Measurements from ENCODE around the gene DCUN1D5.

Gene DCUN1D5

GRCh38 chr11:103091801-103092524, at the start of gene DCUN1D5:
Gene DCUN1D5 (minus strand): TSS chr11:103092160. CDS start chr11:103091872, 288 bp downstream.
- DNase-seq: peak; percentile 41

- DNase-seq: no peak
Observed at GRCh38 chr11:103125462-103125861, 33.5 kb upstream of the DCUN1D5 start.

- no peak for DNase-seq
Observed at GRCh38 chr11:103114836-103115235, 22.9 kb upstream of the DCUN1D5 start.

GRCh38 chr11:103112364-103112763, 20.4 kb upstream of the DCUN1D5 start:
- DNase-seq: no peak

- no peak for DNase-seq
Observed at GRCh38 chr11:103111400-103111799, 19.4 kb upstream of the DCUN1D5 start.

- DNase-seq: no peak
Observed at GRCh38 chr11:103110391-103110790, 18.4 kb upstream of the DCUN1D5 start.

- no peak for DNase-seq
Observed at GRCh38 chr11:103109818-103110388, 17.9 kb upstream of the DCUN1D5 start.

- DNase-seq: no peak
Observed at GRCh38 chr11:103108933-103109817, 17.2 kb upstream of the DCUN1D5 start, which contains the start of gene DYNC2H1. Gene DYNC2H1 (plus strand): TSS chr11:103109426. CDS start chr11:103109575, 149 bp downstream.

- DNase-seq: no peak
Observed at GRCh38 chr11:103097279-103097678, 5.3 kb upstream of the DCUN1D5 start.

- DNase-seq: no peak
Observed at GRCh38 chr11:103091064-103091800, 728 bp downstream of the DCUN1D5 start.

GRCh38 chr11:103086461-103086860, 5.5 kb downstream of the DCUN1D5 start:
- DNase-seq: no peak

- no peak for DNase-seq
Observed at GRCh38 chr11:103085758-103086365, 6.1 kb downstream of the DCUN1D5 start.

GRCh38 chr11:103079833-103080232, 12.1 kb downstream of the DCUN1D5 start:
- DNase-seq: no peak

GRCh38 chr11:103078710-103079109, 13.2 kb downstream of the DCUN1D5 start:
- no peak for DNase-seq

GRCh38 chr11:103077554-103077953, 14.4 kb downstream of the DCUN1D5 start:
- DNase-seq: no peak

GRCh38 chr11:103076361-103076760, 15.6 kb downstream of the DCUN1D5 start:
- DNase-seq: no peak

- DNase-seq: no peak
Observed at GRCh38 chr11:103071008-103071407, 21.0 kb downstream of the DCUN1D5 start.

GRCh38 chr11:103070142-103070541, 21.8 kb downstream of the DCUN1D5 start:
- no peak for DNase-seq

GRCh38 chr11:103069367-103069766, 22.6 kb downstream of the DCUN1D5 start:
- no peak for DNase-seq

- no peak for DNase-seq
Observed at GRCh38 chr11:103067118-103067517, 24.8 kb downstream of the DCUN1D5 start.

GRCh38 chr11:103061656-103062055, 30.3 kb downstream of the DCUN1D5 start:
- DNase-seq: no peak

- DNase-seq: no peak
Observed at GRCh38 chr11:103055221-103055890, 36.6 kb downstream of the DCUN1D5 start.

Measured in NCI-H1694 (cell line).